ENCODE data around the gene ITGA1. TPM values are rescaled to one million over a fixed set of nuclear protein-coding genes. Genes with fewer than 3 reads are reported as not detected.

ITGA1 gene
- polyA plus RNA-seq, 1 donor (not counting 4 experiments of a cell fraction or from before 2014, with no cell fraction given): 1.4 TPM

DNA sequence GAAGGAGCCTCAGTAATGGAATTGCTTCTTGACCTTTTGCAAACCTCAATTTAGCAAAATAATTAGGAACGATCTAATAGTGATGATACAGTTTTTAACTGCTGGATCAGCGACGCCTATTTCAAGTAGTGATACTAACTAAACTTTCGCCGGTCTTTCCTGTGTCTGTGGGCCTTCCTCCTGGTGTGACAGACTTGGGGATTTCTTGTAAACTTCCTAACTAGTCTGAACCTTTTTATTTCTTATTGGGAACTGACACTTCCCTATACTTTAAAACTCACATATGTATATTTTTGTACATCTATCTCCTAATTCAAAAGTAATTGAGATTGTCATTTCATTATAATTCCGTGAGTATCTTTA is 15.2 kb downstream of the ITGA1 start:
- TF ChIP-seq, protein P1, sequence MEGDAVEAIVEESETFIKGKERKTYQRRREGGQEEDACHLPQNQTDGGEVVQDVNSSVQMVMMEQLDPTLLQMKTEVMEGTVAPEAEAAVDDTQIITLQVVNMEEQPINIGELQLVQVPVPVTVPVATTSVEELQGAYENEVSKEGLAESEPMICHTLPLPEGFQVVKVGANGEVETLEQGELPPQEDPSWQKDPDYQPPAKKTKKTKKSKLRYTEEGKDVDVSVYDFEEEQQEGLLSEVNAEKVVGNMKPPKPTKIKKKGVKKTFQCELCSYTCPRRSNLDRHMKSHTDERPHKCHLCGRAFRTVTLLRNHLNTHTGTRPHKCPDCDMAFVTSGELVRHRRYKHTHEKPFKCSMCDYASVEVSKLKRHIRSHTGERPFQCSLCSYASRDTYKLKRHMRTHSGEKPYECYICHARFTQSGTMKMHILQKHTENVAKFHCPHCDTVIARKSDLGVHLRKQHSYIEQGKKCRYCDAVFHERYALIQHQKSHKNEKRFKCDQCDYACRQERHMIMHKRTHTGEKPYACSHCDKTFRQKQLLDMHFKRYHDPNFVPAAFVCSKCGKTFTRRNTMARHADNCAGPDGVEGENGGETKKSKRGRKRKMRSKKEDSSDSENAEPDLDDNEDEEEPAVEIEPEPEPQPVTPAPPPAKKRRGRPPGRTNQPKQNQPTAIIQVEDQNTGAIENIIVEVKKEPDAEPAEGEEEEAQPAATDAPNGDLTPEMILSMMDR (optimal IDR thresholded peaks at IDR 0.05 in 1 of 3, IDR thresholded peaks at IDR 0.05 in 1 of 3, conservative IDR thresholded peaks at IDR 0.05 in 1 of 3; ENCODE audit: extremely low read depth in 1 of 3, insufficient read depth in 2 of 3, low read length in 3 of 3): no peak
- no peak for TF ChIP-seq EZH2 (IDR thresholded peaks at IDR 0.05; ENCODE audit: low read length)
- no peaks in the 10 kb centered on the region for H3K27me3 ChIP-seq (ENCODE audit: control insufficient read depth, extremely low read depth, insufficient read depth, low read length)
- H2AFZ ChIP-seq (ENCODE audit: control insufficient read depth, low read length): no peak overlapping the region
- FAIRE-seq (no peak), DNase-seq (ENCODE audit: low read depth, low spot score) (no peak)
- H3K9ac ChIP-seq (ENCODE audit: control insufficient read depth, extremely low read depth, insufficient read depth, low read length): no peak overlapping the region
- no peak overlapping the region for H3K27ac ChIP-seq (ENCODE audit: control insufficient read depth, insufficient read depth, low read length)
- H3K9me3 ChIP-seq (ENCODE audit: control insufficient read depth, low read depth, low read length): no peaks in the 10 kb centered on the region
- H3K36me3 ChIP-seq (ENCODE audit: control insufficient read depth in 2 of 2, extremely low read depth in 1 of 2, insufficient read depth in 2 of 2, low read length in 2 of 2): peaks cover 2 to 6% of the 10 kb centered on the region in 2 experiments
- peaks cover 4% of the 10 kb centered on the region for H4K20me1 ChIP-seq (ENCODE audit: control insufficient read depth, extremely low read depth, insufficient read depth, low read length)
- peak overlapping the region in 1 of 3 experiments; percentile 81 for H3K4me3 ChIP-seq (ENCODE audit: control insufficient read depth in 2 of 3, extremely low read depth in 1 of 3, insufficient read depth in 2 of 3, low read depth in 1 of 3, low read length in 3 of 3)
- peaks cover 20% of the 10 kb centered on the region for H3K4me1 ChIP-seq (ENCODE audit: control insufficient read depth, extremely low read depth, insufficient read depth, low read length)
- dilution Hi-C loops (cut with MboI; ENCODE audit: extremely low pct_ligation_motif_present, low sequenced_read_pairs): no loop called here
- no peaks in the 10 kb centered on the region for H3K9me1 ChIP-seq (ENCODE audit: control insufficient read depth, extremely low read depth, insufficient read depth, low read length)
- H3K79me2 ChIP-seq (ENCODE audit: control insufficient read depth, insufficient read depth, low read length): peaks cover 44% of the 10 kb centered on the region
- H3K4me2 ChIP-seq (ENCODE audit: control insufficient read depth, extremely low read depth, insufficient read depth, low read depth, low read length): peak overlapping the region; percentile 57

DNA sequence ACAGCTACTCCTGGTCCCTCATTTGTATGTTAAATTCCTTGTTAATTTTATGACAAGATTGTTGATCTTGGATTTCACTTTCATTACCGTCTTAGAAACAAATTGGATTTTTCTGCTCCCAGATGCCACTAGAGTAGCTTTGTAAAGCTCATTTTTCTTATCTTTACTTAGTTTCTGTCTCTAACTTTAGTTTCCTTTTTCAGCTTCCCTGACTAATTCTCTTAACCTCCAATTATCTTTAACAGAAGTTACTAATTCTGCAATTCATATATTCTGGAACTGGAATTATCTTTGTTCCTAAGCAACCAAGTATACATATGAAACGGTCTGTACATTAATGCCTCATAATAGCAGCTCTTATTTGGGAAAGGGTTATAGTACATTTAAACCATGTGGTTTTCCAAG is 16.7 kb downstream of the ITGA1 start:
- H4K20me1 ChIP-seq (ENCODE audit: control insufficient read depth, extremely low read depth, insufficient read depth, low read length): peaks cover 4% of the 10 kb centered on the region
- no peak overlapping the region for H3K9ac ChIP-seq (ENCODE audit: control insufficient read depth, extremely low read depth, insufficient read depth, low read length)
- TF ChIP-seq, protein P1 (optimal IDR thresholded peaks at IDR 0.05 in 1 of 3, IDR thresholded peaks at IDR 0.05 in 1 of 3, conservative IDR thresholded peaks at IDR 0.05 in 1 of 3; ENCODE audit: extremely low read depth in 1 of 3, insufficient read depth in 2 of 3, low read length in 3 of 3): no peak
- no peak for TF ChIP-seq EZH2 (IDR thresholded peaks at IDR 0.05; ENCODE audit: low read length)
- H3K4me2 ChIP-seq (ENCODE audit: control insufficient read depth, extremely low read depth, insufficient read depth, low read depth, low read length): no peak overlapping the region
- DNase-seq (ENCODE audit: low read depth, low spot score) (no peak), FAIRE-seq (no peak)
- no peaks in the 10 kb centered on the region for H3K27me3 ChIP-seq (ENCODE audit: control insufficient read depth, extremely low read depth, insufficient read depth, low read length)
- H3K4me3 ChIP-seq (ENCODE audit: control insufficient read depth in 2 of 3, extremely low read depth in 1 of 3, insufficient read depth in 2 of 3, low read depth in 1 of 3, low read length in 3 of 3): no peak overlapping the region
- H3K27ac ChIP-seq (ENCODE audit: control insufficient read depth, insufficient read depth, low read length): no peak overlapping the region
- no peaks in the 10 kb centered on the region for H3K9me3 ChIP-seq (ENCODE audit: control insufficient read depth, low read depth, low read length)
- no peaks in the 10 kb centered on the region for H3K9me1 ChIP-seq (ENCODE audit: control insufficient read depth, extremely low read depth, insufficient read depth, low read length)
- dilution Hi-C loops (cut with MboI; ENCODE audit: extremely low pct_ligation_motif_present, low sequenced_read_pairs): no loop called here
- H3K4me1 ChIP-seq (ENCODE audit: control insufficient read depth, extremely low read depth, insufficient read depth, low read length): peaks cover 12% of the 10 kb centered on the region
- H2AFZ ChIP-seq (ENCODE audit: control insufficient read depth, low read length): no peak overlapping the region
- peaks cover 2 to 6% of the 10 kb centered on the region in 2 experiments for H3K36me3 ChIP-seq (ENCODE audit: control insufficient read depth in 2 of 2, extremely low read depth in 1 of 2, insufficient read depth in 2 of 2, low read length in 2 of 2)
- peaks cover 44% of the 10 kb centered on the region for H3K79me2 ChIP-seq (ENCODE audit: control insufficient read depth, insufficient read depth, low read length)
